ENCODE results near the gene DDX51.

DNA sequence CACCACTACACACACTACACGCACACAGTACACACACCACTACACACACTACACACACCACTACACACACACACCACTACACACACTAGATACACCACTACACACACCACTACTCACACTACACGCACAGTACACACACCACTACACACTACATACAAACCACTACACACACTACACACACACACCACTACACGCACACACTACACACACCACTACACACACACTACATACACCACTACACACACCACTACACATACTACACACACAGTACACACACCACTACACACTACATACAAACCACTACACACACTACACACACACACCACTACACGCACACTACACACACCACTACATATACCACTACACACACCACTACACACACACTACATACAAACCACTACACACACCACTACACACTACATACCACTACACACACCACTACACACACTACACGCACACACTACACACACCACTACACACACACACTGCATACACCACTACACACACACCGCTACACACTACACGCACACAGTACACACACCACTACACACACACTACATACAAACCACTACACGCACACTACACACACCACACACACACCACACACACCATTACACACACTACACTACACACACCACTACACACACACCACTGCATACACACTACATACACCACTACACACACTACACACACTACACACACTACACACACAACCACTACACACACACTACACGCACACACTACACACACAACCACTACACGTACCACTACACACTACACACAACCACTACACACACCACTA is 11.9 kb upstream of the DDX51 start:
- TF ChIP-seq, protein P1, sequence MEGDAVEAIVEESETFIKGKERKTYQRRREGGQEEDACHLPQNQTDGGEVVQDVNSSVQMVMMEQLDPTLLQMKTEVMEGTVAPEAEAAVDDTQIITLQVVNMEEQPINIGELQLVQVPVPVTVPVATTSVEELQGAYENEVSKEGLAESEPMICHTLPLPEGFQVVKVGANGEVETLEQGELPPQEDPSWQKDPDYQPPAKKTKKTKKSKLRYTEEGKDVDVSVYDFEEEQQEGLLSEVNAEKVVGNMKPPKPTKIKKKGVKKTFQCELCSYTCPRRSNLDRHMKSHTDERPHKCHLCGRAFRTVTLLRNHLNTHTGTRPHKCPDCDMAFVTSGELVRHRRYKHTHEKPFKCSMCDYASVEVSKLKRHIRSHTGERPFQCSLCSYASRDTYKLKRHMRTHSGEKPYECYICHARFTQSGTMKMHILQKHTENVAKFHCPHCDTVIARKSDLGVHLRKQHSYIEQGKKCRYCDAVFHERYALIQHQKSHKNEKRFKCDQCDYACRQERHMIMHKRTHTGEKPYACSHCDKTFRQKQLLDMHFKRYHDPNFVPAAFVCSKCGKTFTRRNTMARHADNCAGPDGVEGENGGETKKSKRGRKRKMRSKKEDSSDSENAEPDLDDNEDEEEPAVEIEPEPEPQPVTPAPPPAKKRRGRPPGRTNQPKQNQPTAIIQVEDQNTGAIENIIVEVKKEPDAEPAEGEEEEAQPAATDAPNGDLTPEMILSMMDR (IDR thresholded peaks at IDR 0.05) = no peak
- TF ChIP-seq ZFX (IDR thresholded peaks at IDR 0.05; ENCODE audit: borderline replicate concordance) = no peak

Data from 22Rv1 (cell line).